HG02852 (cell line): ENCODE measurements around the gene PICK1.
"Not testable (repeated sequence)": the region's sequence is repeated elsewhere in the genome, so short reads cannot be mapped to it uniquely, and the experiment has no call there.

ENCODE experiments used
- ATAC-seq: cut with Tn5 transposase; IDR thresholded peaks from one replicate; pipeline ENCODE4 v1.9.1; 2021; ENCODE audit warnings: mild to moderate bottlenecking, moderate library complexity; ENCODE audit not compliant: unreplicated experiment

PICK1 gene

GRCh38 chr22:38030311-38031133, 26.7 kb upstream of the PICK1 start:
- ATAC-seq: no peak

GRCh38 chr22:38031491-38031890, 25.7 kb upstream of the PICK1 start:
- no peak for ATAC-seq

GRCh38 chr22:38032681-38033521, 24.3 kb upstream of the PICK1 start:
- ATAC-seq: no peak

- no peak for ATAC-seq
Measured at GRCh38 chr22:38033522-38034277, 23.5 kb upstream of the PICK1 start.

GRCh38 chr22:38034278-38034882, 22.8 kb upstream of the PICK1 start:
- ATAC-seq: no peak

- no peak for ATAC-seq
Measured at GRCh38 chr22:38034884-38035529, 22.2 kb upstream of the PICK1 start.

- ATAC-seq: no peak
Measured at GRCh38 chr22:38035530-38035885, 21.7 kb upstream of the PICK1 start.

GRCh38 chr22:38036392-38037062, 20.7 kb upstream of the PICK1 start:
- ATAC-seq: no peak

- ATAC-seq: not testable (repeated sequence)
Measured at GRCh38 chr22:38037367-38038150, 19.6 kb upstream of the PICK1 start.

GRCh38 chr22:38038426-38038825, 18.8 kb upstream of the PICK1 start:
- no peak for ATAC-seq

- no peak for ATAC-seq
Measured at GRCh38 chr22:38038890-38039812, 18.1 kb upstream of the PICK1 start.

- ATAC-seq: no peak
Measured at GRCh38 chr22:38040953-38041759, 16.0 kb upstream of the PICK1 start.

- ATAC-seq: no peak
Measured at GRCh38 chr22:38041760-38042487, 15.3 kb upstream of the PICK1 start.

GRCh38 chr22:38042488-38042790, 14.8 kb upstream of the PICK1 start:
- no peak for ATAC-seq

GRCh38 chr22:38043151-38044039, 13.8 kb upstream of the PICK1 start:
- no peak for ATAC-seq
